ENCODE measurements around the gene RNF144B. TPM values are rescaled to one million over a fixed set of nuclear protein-coding genes. Genes with fewer than 3 reads are reported as not detected.

Gene RNF144B
- total and polyA plus RNA-seq, 10 of the 15 experiments (the other 5 are each of a cell fraction or from before 2014, with no cell fraction given): 0.03 to 0.18 (median 0.14) TPM

- ATAC-seq (no peak), FAIRE-seq (no peak), DNase-seq (ENCODE audit: low read depth, low spot score) (no peak)
- Histone ChIP-seq H3K79me2 (ENCODE audit: control insufficient read depth, insufficient read depth, low read length) (no peaks in the 10 kb centered on the region), H3K27me3 (replicated peaks in 1 of 2; ENCODE audit: control insufficient read depth in 2 of 2, insufficient read depth in 2 of 2, low read length in 1 of 2) (no peaks in the 10 kb centered on the region; a peak in 1 of 4 replicates), H3K9me3 (replicated peaks; ENCODE audit: control insufficient read depth, insufficient read depth, low read length) (no peaks in the 10 kb centered on the region), H2AFZ (ENCODE audit: control insufficient read depth, low read depth, low read length) (no peak overlapping the region), H3K4me3 (no peak overlapping the region), H3K4me2 (ENCODE audit: control insufficient read depth, insufficient read depth) (no peak overlapping the region), H3K27ac (ENCODE audit: control insufficient read depth, insufficient read depth) (no peak overlapping the region), H3K9ac (ENCODE audit: control insufficient read depth, insufficient read depth, low read length) (no peak overlapping the region), H3K4me1 (ENCODE audit: control insufficient read depth, insufficient read depth, low read length) (no peaks in the 10 kb centered on the region), H3K36me3 (ENCODE audit: control insufficient read depth in 2 of 2, insufficient read depth in 2 of 2, low read length in 1 of 2) (no peaks in the 10 kb centered on the region), H4K20me1 (ENCODE audit: control insufficient read depth, insufficient read depth) (no peaks in the 10 kb centered on the region)
- SMC1A ChIA-PET (ENCODE audit: uncharacterized antibody, unreplicated experiment): no interaction called here
- POLR2A ChIA-PET: no interaction called here
- in situ Hi-C loops (cut with MboI) (no loop called here), intact Hi-C loops (cut with micrococcal nuclease; ENCODE audit: unreplicated experiment) (no loop called here)
- no TSS peak for BruUV-seq (replicated peaks)
- CTCF ChIA-PET: no interaction called here
- no peak for TF ChIP-seq ZSCAN29 (IDR thresholded peaks at IDR 0.05)
- TF ChIP-seq GABPA (IDR thresholded peaks at IDR 0.05; ENCODE audit: low read depth): no peak
- TF ChIP-seq MTA3 (IDR thresholded peaks at IDR 0.05; ENCODE audit: borderline replicate concordance, low read length): no peak
- no peak for TF ChIP-seq BCL11A (IDR thresholded peaks at IDR 0.05; ENCODE audit: low read depth, low read length)
- TF ChIP-seq MTA2 (IDR thresholded peaks at IDR 0.05; ENCODE audit: low read depth): no peak
- no peak for TF ChIP-seq TCF7 (IDR thresholded peaks at IDR 0.05; ENCODE audit: borderline replicate concordance)
- no peak for TF ChIP-seq JUNB (IDR thresholded peaks at IDR 0.05)
- TF ChIP-seq MYC (IDR thresholded peaks at IDR 0.05; ENCODE audit: insufficient read depth, insufficient read length, insufficient replicate concordance, low read length, severe bottlenecking): no peak
- TF ChIP-seq ELK1 (IDR thresholded peaks at IDR 0.05; ENCODE audit: low read depth, low read length): no peak
- no peak for TF ChIP-seq POU2F2 (IDR thresholded peaks at IDR 0.05; ENCODE audit: borderline replicate concordance, low read depth, low read length)
- no peak for TF ChIP-seq POLR2A (IDR thresholded peaks at IDR 0.05; ENCODE audit: low read depth, low read length)
- TF ChIP-seq NRF1 (conservative IDR thresholded peaks at IDR 0.05; ENCODE audit: low read depth, low read length): no peak
- no peak for TF ChIP-seq TAF1 (IDR thresholded peaks at IDR 0.05; ENCODE audit: borderline replicate concordance, low read depth, low read length)
- TF ChIP-seq, protein P1, sequence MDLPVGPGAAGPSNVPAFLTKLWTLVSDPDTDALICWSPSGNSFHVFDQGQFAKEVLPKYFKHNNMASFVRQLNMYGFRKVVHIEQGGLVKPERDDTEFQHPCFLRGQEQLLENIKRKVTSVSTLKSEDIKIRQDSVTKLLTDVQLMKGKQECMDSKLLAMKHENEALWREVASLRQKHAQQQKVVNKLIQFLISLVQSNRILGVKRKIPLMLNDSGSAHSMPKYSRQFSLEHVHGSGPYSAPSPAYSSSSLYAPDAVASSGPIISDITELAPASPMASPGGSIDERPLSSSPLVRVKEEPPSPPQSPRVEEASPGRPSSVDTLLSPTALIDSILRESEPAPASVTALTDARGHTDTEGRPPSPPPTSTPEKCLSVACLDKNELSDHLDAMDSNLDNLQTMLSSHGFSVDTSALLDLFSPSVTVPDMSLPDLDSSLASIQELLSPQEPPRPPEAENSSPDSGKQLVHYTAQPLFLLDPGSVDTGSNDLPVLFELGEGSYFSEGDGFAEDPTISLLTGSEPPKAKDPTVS (IDR thresholded peaks at IDR 0.05; ENCODE audit: low read depth, low read length): no peak
- TF ChIP-seq NKRF (conservative IDR thresholded peaks at IDR 0.05): no peak
- RAD21 ChIA-PET (ENCODE audit: unreplicated experiment): interaction anchor here (0.6 to 1.6 kb wide), 2 partner anchors 28 to 159 kb away, joined by 3 read pairs; no protein-coding TSS in a partner anchor
- 0% methylated on average over 1 of the region's 1 CpG for WGBS (ENCODE audit: insufficient coverage, insufficient replicate concordance, low lambda C conversion rate, missing lambda C conversion rate)
Observed at GRCh38 chr6:18478610-18479009, 91.5 kb downstream of the RNF144B start.
